ENCODE results near the gene TMEM139.
A peak's percentile ranks its signal among the peaks of the same experiment; 100 is the strongest.
"Not testable (repeated sequence)": the region's sequence is repeated elsewhere in the genome, so short reads cannot be mapped to it uniquely, and the experiment has no call there.

The TMEM139 gene

DNA sequence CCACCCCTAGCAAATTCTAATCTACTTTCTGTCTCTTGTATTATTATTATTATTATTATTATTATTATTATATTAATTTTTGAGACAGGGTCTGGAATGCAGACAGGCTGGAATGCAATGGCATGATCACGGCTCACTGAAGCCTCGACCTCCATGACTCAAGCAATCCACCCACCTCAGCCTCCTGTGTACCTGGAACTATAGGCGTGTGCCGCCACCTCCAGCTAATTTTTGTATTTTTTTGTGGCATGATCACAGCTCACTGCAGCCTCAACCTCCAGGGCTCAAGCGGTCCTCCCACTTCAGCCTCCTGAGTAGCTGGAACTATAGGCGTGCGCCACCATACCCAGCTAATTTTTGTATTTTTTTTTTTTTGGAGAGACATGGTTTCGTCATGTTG, 2.6 kb upstream of the TMEM139 start:
- H3K4me3 ChIP-seq (ENCODE audit: low read length), result no peak overlapping the region
- peaks cover 10% of the 10 kb centered on the region for H3K4me1 ChIP-seq (ENCODE audit: insufficient read depth, low read length)
- H3K9ac ChIP-seq (ENCODE audit: low read depth, low read length), result no peak overlapping the region
- H3K36me3 ChIP-seq (ENCODE audit: insufficient read depth, low read depth, low read length), result no peaks in the 10 kb centered on the region
- H3K9me3 ChIP-seq (ENCODE audit: insufficient read depth, low read depth, low read length), result peaks cover 1% of the 10 kb centered on the region; the same call in 1 of the 2 replicates
- H3K27me3 ChIP-seq (ENCODE audit: insufficient read depth, low read length), result peaks cover 28% of the 10 kb centered on the region
- no peak overlapping the region for H3K27ac ChIP-seq (ENCODE audit: low read length)

DNA sequence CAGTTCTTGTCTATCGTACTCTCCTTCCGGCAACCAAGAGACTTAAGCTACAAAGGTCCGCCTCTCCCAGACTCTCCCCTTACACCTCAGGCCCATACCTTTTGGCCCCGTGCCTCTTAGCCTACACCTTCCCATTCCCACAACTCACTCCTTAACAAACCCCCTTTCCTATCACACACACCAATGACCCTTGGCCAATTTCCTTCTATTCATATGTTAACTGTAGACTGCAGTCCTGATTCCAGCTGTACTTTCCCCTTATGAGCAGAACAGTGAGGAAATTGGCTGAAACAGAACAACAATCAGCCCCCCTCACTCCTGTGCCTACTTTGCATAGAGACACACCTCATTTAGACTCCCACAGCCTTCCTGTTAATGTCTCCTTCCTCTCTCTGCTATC, 1.4 kb upstream of the TMEM139 start:
- Histone ChIP-seq H3K27me3 (ENCODE audit: insufficient read depth, low read length) (peaks cover 35% of the 10 kb centered on the region), H3K4me3 (ENCODE audit: low read length) (no peak overlapping the region), H3K9ac (ENCODE audit: low read depth, low read length) (no peak overlapping the region), H3K27ac (ENCODE audit: low read length) (no peak overlapping the region), H3K9me3 (ENCODE audit: insufficient read depth, low read depth, low read length) (peaks cover 7% of the 10 kb centered on the region; the same call in 1 of the 2 replicates), H3K4me1 (ENCODE audit: insufficient read depth, low read length) (peaks cover 10% of the 10 kb centered on the region), H3K36me3 (ENCODE audit: insufficient read depth, low read depth, low read length) (no peaks in the 10 kb centered on the region)

DNA sequence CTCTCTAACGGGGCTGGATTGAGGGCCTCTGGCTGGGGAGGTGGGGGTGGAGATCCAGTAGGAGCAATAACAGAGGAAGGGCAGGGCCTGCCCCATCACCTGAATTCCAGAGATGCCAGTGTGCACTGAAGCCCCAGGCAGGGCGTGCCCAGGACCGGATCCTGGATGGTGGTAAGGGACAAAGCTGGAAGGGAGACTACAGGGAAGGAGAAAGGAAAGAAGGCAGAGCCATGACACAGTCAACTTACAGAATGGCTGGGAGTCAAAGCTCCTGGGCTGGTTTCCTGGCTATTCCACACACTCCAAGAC, 666 bp downstream of the TMEM139 start:
- H3K27ac ChIP-seq (ENCODE audit: low read length), result no peak overlapping the region
- H3K9me3 ChIP-seq (ENCODE audit: insufficient read depth, low read depth, low read length), result peaks cover 7% of the 10 kb centered on the region; the same call in 1 of the 2 replicates
- H3K4me3 ChIP-seq (ENCODE audit: low read length), result peak overlapping the region; percentile 58; the same call in 1 of the 2 replicates
- peaks cover 35% of the 10 kb centered on the region for H3K27me3 ChIP-seq (ENCODE audit: insufficient read depth, low read length)
- peak overlapping the region; percentile 8; the same call in 1 of the 2 replicates for H3K9ac ChIP-seq (ENCODE audit: low read depth, low read length)
- H3K4me1 ChIP-seq (ENCODE audit: insufficient read depth, low read length), result peaks cover 12% of the 10 kb centered on the region
- H3K36me3 ChIP-seq (ENCODE audit: insufficient read depth, low read depth, low read length), result peaks cover 3% of the 10 kb centered on the region

DNA sequence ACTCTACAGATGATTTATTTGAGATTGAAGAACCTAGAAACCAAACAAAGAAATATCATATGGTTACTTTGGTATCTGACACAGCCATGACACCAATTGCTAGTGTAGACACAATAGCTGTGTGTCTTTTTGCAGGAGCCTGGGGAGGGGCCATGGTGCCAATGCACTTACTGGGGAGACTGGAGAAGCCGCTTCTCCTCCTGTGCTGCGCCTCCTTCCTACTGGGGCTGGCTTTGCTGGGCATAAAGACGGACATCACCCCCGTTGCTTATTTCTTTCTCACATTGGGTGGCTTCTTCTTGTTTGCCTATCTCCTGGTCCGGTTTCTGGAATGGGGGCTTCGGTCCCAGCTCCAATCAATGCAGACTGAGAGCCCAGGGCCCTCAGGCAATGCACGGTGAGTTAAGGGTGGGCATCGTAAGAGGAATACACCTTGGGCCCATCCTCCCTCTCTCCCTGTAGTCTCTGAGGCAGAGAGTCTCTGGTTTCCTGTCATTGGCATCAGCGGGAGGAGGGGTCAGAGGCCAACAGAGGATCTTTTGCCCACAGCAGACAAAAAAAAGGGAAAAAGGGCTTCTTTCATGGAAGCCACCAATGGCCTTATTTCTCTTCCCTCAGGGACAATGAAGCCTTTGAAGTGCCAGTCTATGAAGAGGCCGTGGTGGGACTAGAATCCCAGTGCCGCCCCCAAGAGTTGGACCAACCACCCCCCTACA, 1.2 kb downstream of the TMEM139 start:
- peaks cover 7% of the 10 kb centered on the region; the same call in 1 of the 2 replicates for H3K9me3 ChIP-seq (ENCODE audit: insufficient read depth, low read depth, low read length)
- H3K4me1 ChIP-seq (ENCODE audit: insufficient read depth, low read length), result peaks cover 12% of the 10 kb centered on the region
- H3K27me3 ChIP-seq (ENCODE audit: insufficient read depth, low read length), result peaks cover 35% of the 10 kb centered on the region
- H3K36me3 ChIP-seq (ENCODE audit: insufficient read depth, low read depth, low read length), result peaks cover 8% of the 10 kb centered on the region
- no peak overlapping the region for H3K27ac ChIP-seq (ENCODE audit: low read length)
- H3K4me3 ChIP-seq (ENCODE audit: low read length), result peak overlapping the region; percentile 58; the same call in 1 of the 2 replicates
- H3K9ac ChIP-seq (ENCODE audit: low read depth, low read length), result no peak overlapping the region

DNA sequence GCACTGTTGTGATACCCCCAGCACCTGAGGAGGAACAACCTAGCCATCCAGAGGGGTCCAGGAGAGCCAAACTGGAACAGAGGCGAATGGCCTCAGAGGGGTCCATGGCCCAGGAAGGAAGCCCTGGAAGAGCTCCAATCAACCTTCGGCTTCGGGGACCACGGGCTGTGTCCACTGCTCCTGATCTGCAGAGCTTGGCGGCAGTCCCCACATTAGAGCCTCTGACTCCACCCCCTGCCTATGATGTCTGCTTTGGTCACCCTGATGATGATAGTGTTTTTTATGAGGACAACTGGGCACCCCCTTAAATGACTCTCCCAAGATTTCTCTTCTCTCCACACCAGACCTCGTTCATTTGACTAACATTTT, 1.7 kb downstream of the TMEM139 start:
- no peak overlapping the region for H3K9ac ChIP-seq (ENCODE audit: low read depth, low read length)
- no peak overlapping the region for H3K27ac ChIP-seq (ENCODE audit: low read length)
- H3K36me3 ChIP-seq (ENCODE audit: insufficient read depth, low read depth, low read length), result peaks cover 14% of the 10 kb centered on the region
- peaks cover 35% of the 10 kb centered on the region for H3K27me3 ChIP-seq (ENCODE audit: insufficient read depth, low read length)
- H3K4me1 ChIP-seq (ENCODE audit: insufficient read depth, low read length), result peaks cover 12% of the 10 kb centered on the region
- peaks cover 7% of the 10 kb centered on the region; the same call in 1 of the 2 replicates for H3K9me3 ChIP-seq (ENCODE audit: insufficient read depth, low read depth, low read length)
- H3K4me3 ChIP-seq (ENCODE audit: low read length), result no peak overlapping the region

DNA sequence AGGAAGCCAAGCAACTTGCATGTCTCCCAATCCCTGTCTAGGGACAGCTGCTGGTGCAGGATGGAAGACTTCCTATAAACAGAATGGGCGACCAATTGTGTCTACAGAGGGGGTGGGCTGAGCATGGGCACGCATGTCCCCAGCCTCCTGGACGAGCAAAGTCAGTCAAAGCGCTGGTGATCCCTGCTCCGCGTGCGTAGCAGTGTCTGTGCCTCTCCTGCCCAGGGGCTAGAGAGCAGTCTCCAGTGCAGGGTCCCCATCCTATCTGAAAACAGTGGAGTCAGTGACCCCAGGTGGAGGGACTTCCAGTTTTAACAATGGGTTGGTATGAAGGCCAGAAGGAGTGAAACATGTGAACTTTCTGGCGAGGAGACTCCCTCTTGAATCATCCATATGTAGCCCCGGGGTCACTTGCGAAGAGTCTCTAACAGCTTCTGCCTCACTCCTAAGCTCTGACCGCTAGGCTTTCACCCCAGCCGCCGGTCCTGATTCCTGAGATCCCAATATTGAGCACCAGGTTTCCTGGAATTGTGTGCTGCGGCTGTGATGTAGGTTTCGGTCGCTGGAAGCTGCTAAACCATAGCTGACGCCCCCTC, 2.7 kb downstream of the TMEM139 start:
- Histone ChIP-seq H3K27me3 (ENCODE audit: insufficient read depth, low read length) (peaks cover 35% of the 10 kb centered on the region), H3K4me3 (ENCODE audit: low read length) (no peak overlapping the region), H3K9ac (ENCODE audit: low read depth, low read length) (no peak overlapping the region), H3K4me1 (ENCODE audit: insufficient read depth, low read length) (peaks cover 12% of the 10 kb centered on the region), H3K27ac (ENCODE audit: low read length) (no peak overlapping the region), H3K9me3 (ENCODE audit: insufficient read depth, low read depth, low read length) (peaks cover 7% of the 10 kb centered on the region; the same call in 1 of the 2 replicates), H3K36me3 (ENCODE audit: insufficient read depth, low read depth, low read length) (peaks cover 23% of the 10 kb centered on the region)

DNA sequence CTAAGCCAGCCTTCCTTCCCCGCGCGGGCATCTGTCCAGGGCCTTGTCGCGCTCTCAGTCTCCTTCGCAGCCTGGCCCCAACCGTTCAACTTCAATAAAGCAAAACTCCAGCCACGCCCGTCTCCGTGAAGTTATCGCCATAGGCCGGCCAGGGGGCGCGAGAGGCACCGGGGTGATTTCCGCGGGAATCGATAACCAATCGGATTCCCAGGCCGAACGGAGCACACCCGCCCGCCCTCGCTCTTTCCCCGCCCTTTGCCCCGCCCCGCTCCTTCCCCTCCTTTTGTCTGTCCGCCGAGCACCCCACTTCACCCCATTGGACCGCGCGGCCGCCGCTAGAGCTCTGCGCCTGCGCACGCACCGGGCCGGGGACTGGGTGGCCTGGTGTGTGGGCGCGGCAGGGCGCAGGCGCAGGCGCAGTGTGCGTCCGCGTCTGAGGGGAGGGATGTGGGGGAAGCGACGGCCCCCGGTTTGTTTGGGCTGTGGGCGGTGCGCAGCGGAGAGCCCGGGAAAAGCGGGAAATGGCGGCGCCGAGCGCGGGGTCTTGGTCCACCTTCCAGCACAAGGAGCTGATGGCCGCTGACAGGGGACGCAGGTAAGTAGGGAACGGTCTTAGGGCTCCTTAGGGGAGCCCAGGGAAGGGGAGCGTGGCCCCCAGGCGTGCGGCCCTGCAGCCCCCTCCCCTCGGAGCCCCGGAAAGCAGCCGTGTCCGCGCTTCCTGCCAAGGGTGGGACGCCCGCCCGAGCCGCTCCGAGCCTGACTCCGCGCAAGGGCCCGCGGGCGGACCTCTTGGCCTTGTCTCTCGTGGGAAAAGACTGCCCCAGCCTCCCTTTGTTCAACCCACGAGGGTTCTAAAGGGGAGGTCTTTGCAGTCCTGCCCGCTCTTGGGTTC, 3.4 kb downstream of the TMEM139 start, which contains the start of gene CASP2:
CASP2 (plus strand) TSS at position 417 of the 892 bp plus-strand sequence; CDS start at position 522, 105 bp downstream.
- H3K9me3 ChIP-seq (ENCODE audit: insufficient read depth, low read depth, low read length), result peaks cover 7% of the 10 kb centered on the region; the same call in 1 of the 2 replicates

DNA sequence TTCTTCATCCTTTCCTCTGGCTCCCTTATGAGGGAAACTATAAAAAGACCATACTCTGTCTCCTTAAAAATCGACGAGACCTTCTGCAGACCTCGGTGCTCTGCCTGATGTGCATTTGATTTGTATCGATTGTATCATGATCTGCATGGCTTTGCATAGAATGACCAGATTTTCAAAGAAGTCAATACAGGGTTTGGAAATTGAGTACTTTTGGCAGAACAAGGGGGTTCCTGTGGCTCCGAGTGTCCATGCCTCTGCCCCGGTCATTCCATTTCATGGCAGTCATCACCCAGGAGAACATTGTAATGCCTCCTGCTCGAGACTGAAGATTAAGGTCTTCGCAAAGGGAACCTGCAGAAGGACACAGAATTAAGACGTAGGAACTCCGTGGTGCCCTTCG, 4.1 kb downstream of the TMEM139 start:
- peaks cover 7% of the 10 kb centered on the region for H3K4me1 ChIP-seq (ENCODE audit: insufficient read depth, low read length)

More for the DNA sequence above, 3.4 kb downstream of the TMEM139 start, which contains the start of gene CASP2:
- Histone ChIP-seq H3K4me1 (ENCODE audit: insufficient read depth, low read length) (peaks cover 12% of the 10 kb centered on the region), H3K4me3 (ENCODE audit: low read length) (peak within 1 kb of the TSS; percentile 99), H3K27ac (ENCODE audit: low read length) (peak within 1 kb of the TSS; percentile 91), H3K36me3 (ENCODE audit: insufficient read depth, low read depth, low read length) (peaks cover 31% of the 10 kb centered on the region), H3K27me3 (ENCODE audit: insufficient read depth, low read length) (peaks cover 35% of the 10 kb centered on the region), H3K9ac (ENCODE audit: low read depth, low read length) (peak within 1 kb of the TSS; percentile 99)

DNA sequence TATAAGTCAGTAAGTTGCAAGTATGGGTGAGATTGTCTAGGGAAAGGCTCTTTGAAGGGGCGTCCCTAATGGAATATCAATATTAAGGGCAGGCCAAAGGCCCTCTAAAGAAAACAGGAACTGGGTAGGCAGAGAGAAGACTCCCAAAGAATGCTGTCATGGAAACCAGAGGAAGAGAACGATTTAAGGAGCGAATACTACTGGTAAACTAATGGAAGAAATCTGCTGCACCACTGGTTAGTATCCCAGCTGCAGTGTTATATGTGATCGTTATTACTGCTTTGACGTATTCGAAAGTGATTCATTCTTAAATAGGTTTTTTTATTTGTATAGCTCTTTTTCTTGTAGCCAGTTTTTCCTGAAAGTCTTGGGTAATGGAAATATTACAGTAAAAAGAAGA, 4.7 kb downstream of the TMEM139 start:
- Histone ChIP-seq H3K27me3 (ENCODE audit: insufficient read depth, low read length) (peaks cover 30% of the 10 kb centered on the region), H3K9ac (ENCODE audit: low read depth, low read length) (peak overlapping the region; percentile 99; the same call in 1 of the 2 replicates), H3K27ac (ENCODE audit: low read length) (no peak overlapping the region), H3K4me3 (ENCODE audit: low read length) (peak overlapping the region; percentile 99), H3K9me3 (ENCODE audit: insufficient read depth, low read depth, low read length) (peaks cover 7% of the 10 kb centered on the region; the same call in 1 of the 2 replicates), H3K36me3 (ENCODE audit: insufficient read depth, low read depth, low read length) (peaks cover 43% of the 10 kb centered on the region), H3K4me1 (ENCODE audit: insufficient read depth, low read length) (peaks cover 7% of the 10 kb centered on the region)

More for the DNA sequence above, 4.1 kb downstream of the TMEM139 start:
- Histone ChIP-seq H3K9me3 (ENCODE audit: insufficient read depth, low read depth, low read length) (peaks cover 7% of the 10 kb centered on the region; the same call in 1 of the 2 replicates), H3K9ac (ENCODE audit: low read depth, low read length) (peak overlapping the region; percentile 99), H3K4me3 (ENCODE audit: low read length) (peak overlapping the region; percentile 99), H3K36me3 (ENCODE audit: insufficient read depth, low read depth, low read length) (peaks cover 37% of the 10 kb centered on the region), H3K27ac (ENCODE audit: low read length) (peak overlapping the region; percentile 91), H3K27me3 (ENCODE audit: insufficient read depth, low read length) (peaks cover 33% of the 10 kb centered on the region)

DNA sequence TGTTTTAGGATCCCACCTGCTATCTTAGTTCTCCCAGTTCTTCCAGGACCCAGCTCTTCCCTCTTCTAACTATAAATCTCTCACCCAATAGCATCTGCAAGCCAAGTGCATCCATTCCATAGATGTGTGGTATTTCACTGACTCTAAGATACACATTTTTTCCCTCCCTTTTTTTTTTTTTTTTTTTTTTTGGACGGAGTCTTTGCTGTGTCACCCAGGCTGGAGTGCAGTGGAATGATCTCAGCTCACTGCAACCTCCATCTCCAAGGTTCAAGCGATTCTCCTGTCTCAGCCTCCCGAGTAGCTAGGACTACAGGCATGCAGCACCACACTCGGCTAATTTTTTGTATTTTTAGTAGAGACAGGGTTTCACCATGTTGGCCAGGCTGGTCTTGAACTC, 5.1 kb downstream of the TMEM139 start:
- H3K4me1 ChIP-seq (ENCODE audit: insufficient read depth, low read length); H3K9me3 ChIP-seq (ENCODE audit: insufficient read depth, low read depth, low read length); H3K9ac ChIP-seq (ENCODE audit: low read depth, low read length); H3K27ac ChIP-seq (ENCODE audit: low read length): not testable (repeated sequence)
- Histone ChIP-seq H3K36me3 (ENCODE audit: insufficient read depth, low read depth, low read length) (peaks cover 48% of the 10 kb centered on the region), H3K27me3 (ENCODE audit: insufficient read depth, low read length) (peaks cover 29% of the 10 kb centered on the region), H3K4me3 (ENCODE audit: low read length) (peak overlapping the region; percentile 99)

DNA sequence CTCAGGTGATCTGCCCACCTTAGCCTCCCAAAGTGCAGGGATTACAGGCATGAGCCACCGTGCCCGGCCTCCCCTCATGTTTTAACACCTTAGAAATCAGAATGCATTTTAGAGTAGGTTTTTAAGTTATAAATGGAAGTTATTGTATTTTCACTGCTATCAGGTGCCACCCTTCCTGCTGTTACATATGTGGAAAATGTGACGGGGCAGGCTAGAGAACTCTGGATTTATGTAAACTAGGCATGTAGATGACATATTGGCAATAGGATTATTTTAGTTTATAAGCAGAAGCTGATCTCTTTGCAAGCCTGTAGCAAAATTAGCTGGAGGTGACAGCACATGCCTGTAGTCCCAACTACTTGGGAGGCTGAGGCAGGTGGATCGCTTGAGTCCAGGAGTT, 5.5 kb downstream of the TMEM139 start:
- Histone ChIP-seq H3K4me3 (ENCODE audit: low read length) (peak overlapping the region; percentile 36; the same call in 1 of the 2 replicates), H3K27me3 (ENCODE audit: insufficient read depth, low read length) (peaks cover 25% of the 10 kb centered on the region), H3K36me3 (ENCODE audit: insufficient read depth, low read depth, low read length) (peaks cover 52% of the 10 kb centered on the region), H3K9me3 (ENCODE audit: insufficient read depth, low read depth, low read length) (peaks cover 7% of the 10 kb centered on the region; the same call in 1 of the 2 replicates), H3K4me1 (ENCODE audit: insufficient read depth, low read length) (peaks cover 3% of the 10 kb centered on the region), H3K9ac (ENCODE audit: low read depth, low read length) (no peak overlapping the region), H3K27ac (ENCODE audit: low read length) (no peak overlapping the region)
